GM23248 (cell line): Measurements from ENCODE around the gene FARP1.

Experiments used
- EZH2 ChIP-seq: fragments of 200-600 bp; sonication (generic); IDR thresholded peaks from 2 replicates; pipeline ENCODE4 v1.6.1; 2018; ENCODE audit warnings: antibody characterized with exemption, mild to moderate bottlenecking; ENCODE audit not compliant: insufficient read depth, poor library complexity, severe bottlenecking
- EZH2phosphoT487 ChIP-seq: fragments of 200-600 bp; sonication (generic); IDR thresholded peaks from 2 replicates; pipeline ENCODE4 v1.6.1; 2018; ENCODE audit warnings: antibody characterized with exemption, moderate library complexity, mild to moderate bottlenecking, low read depth; ENCODE audit not compliant: insufficient read depth

GRCh38 chr13:98366443-98366842, 223.5 kb downstream of the FARP1 start:
- TF ChIP-seq EZH2phosphoT487 = no peak
- TF ChIP-seq EZH2 = no peak
